HEK293 (cell line): ENCODE data around the gene CRTC3.

Experiments used
- CTCF ChIA-PET: fragments of 350-600 bp; formaldehyde crosslinking; extraction: SDS; loops from one replicate; lab custom pipeline; 2021; ENCODE audit warnings: antibody characterized with exemption; lab: Yijun Ruan, JAX
- POLR2A ChIA-PET: fragments of 300-600 bp; formaldehyde crosslinking; extraction: SDS; loops from one replicate; lab custom pipeline; 2020; ENCODE audit warnings: antibody characterized with exemption, inconsistent platforms; lab: Yijun Ruan, JAX
- H3K27ac ChIP-seq: fragments of 200-500 bp; sonication (Bioruptor generic); 2 replicates; pipeline ENCODE4 v1.5.1; 2014; ENCODE audit warnings: low read depth, low read length, control low read depth, inconsistent platforms; ENCODE audit errors: extremely low read depth
- H3K36me3 ChIP-seq, 2 experiments: fragments of 200-500 bp in 1 of 2; sonication (Bioruptor generic) in 1 of 2; 1 replicate in 1 of 2; 2 replicates in 1 of 2; pipeline ENCODE4 v1.5.1; 2014 to 2017; ENCODE audit warnings: inconsistent platforms in 2 of 2, low read length in 2 of 2; ENCODE audit not compliant: control insufficient read depth in 2 of 2, insufficient read depth in 1 of 2
- H3K4me1 ChIP-seq: fragments of 200-500 bp; sonication (Bioruptor generic); 2 replicates; pipeline ENCODE4 v1.5.1; 2014; ENCODE audit warnings: mild to moderate bottlenecking, low read length, inconsistent platforms; ENCODE audit not compliant: control insufficient read depth, insufficient read depth
- H3K4me3 ChIP-seq: 2 replicates; pipeline ENCODE4 v1.5.1; 2011; ENCODE audit warnings: low read depth, mild to moderate bottlenecking, control low read depth, low read length, moderate library complexity
- H3K9me3 ChIP-seq: fragments of 200-500 bp; sonication (Bioruptor generic); 2 replicates; pipeline ENCODE4 v1.5.1; 2014; ENCODE audit warnings: low read depth, low read length, inconsistent platforms; ENCODE audit not compliant: control insufficient read depth, insufficient read depth
- BCL11B ChIP-seq: fragments of 450-650 bp; formaldehyde crosslinking; IDR thresholded peaks from 2 replicates; pipeline ENCODE4 v1.5.1; 2016; ENCODE audit warnings: low read depth, missing biosample characterization, missing genetic modification characterization
- ELK4 ChIP-seq: IDR thresholded peaks from 2 replicates; pipeline ENCODE4 v1.6.1; 2011; ENCODE audit warnings: mild to moderate bottlenecking, low read depth, low read length, borderline replicate concordance
- PRDM6 ChIP-seq: fragments of 450-650 bp; formaldehyde crosslinking; IDR thresholded peaks from 2 replicates; pipeline ENCODE4 v1.5.1; 2017; ENCODE audit warnings: missing biosample characterization, missing genetic modification characterization
- RBAK ChIP-seq: fragments of 450-650 bp; formaldehyde crosslinking; IDR thresholded peaks from 2 replicates; pipeline ENCODE4 v1.5.1; 2016; ENCODE audit warnings: missing biosample characterization, missing genetic modification characterization
- TCF7L2 ChIP-seq: IDR thresholded peaks from 2 replicates; pipeline ENCODE4 v1.6.1; 2011; ENCODE audit warnings: low read depth, mild to moderate bottlenecking, inconsistent platforms, low read length, moderate library complexity, borderline replicate concordance
- TRIM28 ChIP-seq: IDR thresholded peaks from 2 replicates; pipeline ENCODE4 v1.6.1; 2011; ENCODE audit warnings: low read length, control low read depth, borderline replicate concordance
- ZEB2 ChIP-seq: fragments of 450-650 bp; formaldehyde crosslinking; IDR thresholded peaks from 2 replicates; pipeline ENCODE4 v1.5.1; 2016; ENCODE audit warnings: missing biosample characterization, missing genetic modification characterization
- ZFP3 ChIP-seq: fragments of 450-650 bp; formaldehyde crosslinking; IDR thresholded peaks from 2 replicates; pipeline ENCODE4 v1.5.1; 2016; ENCODE audit warnings: low read depth, missing biosample characterization, missing genetic modification characterization
- ZNF114 ChIP-seq: fragments of 450-650 bp; formaldehyde crosslinking; IDR thresholded peaks from 2 replicates; pipeline ENCODE4 v1.5.0; 2017; ENCODE audit warnings: missing biosample characterization, missing genetic modification characterization
- ZNF223 ChIP-seq: fragments of 450-650 bp; formaldehyde crosslinking; IDR thresholded peaks from 2 replicates; pipeline ENCODE4 v1.5.1; 2016; ENCODE audit warnings: missing biosample characterization, missing genetic modification characterization
- ZNF24 ChIP-seq: fragments of 450-650 bp; formaldehyde crosslinking; IDR thresholded peaks from 2 replicates; pipeline ENCODE4 v1.5.1; 2016; ENCODE audit warnings: missing biosample characterization, missing genetic modification characterization
- ZNF514 ChIP-seq: fragments of 450-650 bp; formaldehyde crosslinking; IDR thresholded peaks from 2 replicates; pipeline ENCODE4 v1.5.1; 2016; ENCODE audit warnings: missing biosample characterization, missing genetic modification characterization
- ZNF629 ChIP-seq: fragments of 450-650 bp; formaldehyde crosslinking; IDR thresholded peaks from 2 replicates; pipeline ENCODE4 v1.5.1; 2017; ENCODE audit warnings: missing biosample characterization, missing genetic modification characterization
- ZNF830 ChIP-seq: fragments of 450-650 bp; IDR thresholded peaks from 2 replicates; pipeline ENCODE4 v1.5.0; 2018; ENCODE audit warnings: missing biosample characterization, missing genetic modification characterization, low read depth, mild to moderate bottlenecking, moderate library complexity
- ZSCAN16 ChIP-seq: fragments of 450-650 bp; formaldehyde crosslinking; IDR thresholded peaks from 2 replicates; pipeline ENCODE4 v1.5.1; 2016; ENCODE audit warnings: missing biosample characterization, missing genetic modification characterization
- TF ChIP-seq, protein P1 (sequence below): fragments of 450-650 bp; IDR thresholded peaks from 2 replicates; pipeline ENCODE4 v1.5.1; 2018; ENCODE audit warnings: missing biosample characterization, missing genetic modification characterization

The CRTC3 gene

DNA sequence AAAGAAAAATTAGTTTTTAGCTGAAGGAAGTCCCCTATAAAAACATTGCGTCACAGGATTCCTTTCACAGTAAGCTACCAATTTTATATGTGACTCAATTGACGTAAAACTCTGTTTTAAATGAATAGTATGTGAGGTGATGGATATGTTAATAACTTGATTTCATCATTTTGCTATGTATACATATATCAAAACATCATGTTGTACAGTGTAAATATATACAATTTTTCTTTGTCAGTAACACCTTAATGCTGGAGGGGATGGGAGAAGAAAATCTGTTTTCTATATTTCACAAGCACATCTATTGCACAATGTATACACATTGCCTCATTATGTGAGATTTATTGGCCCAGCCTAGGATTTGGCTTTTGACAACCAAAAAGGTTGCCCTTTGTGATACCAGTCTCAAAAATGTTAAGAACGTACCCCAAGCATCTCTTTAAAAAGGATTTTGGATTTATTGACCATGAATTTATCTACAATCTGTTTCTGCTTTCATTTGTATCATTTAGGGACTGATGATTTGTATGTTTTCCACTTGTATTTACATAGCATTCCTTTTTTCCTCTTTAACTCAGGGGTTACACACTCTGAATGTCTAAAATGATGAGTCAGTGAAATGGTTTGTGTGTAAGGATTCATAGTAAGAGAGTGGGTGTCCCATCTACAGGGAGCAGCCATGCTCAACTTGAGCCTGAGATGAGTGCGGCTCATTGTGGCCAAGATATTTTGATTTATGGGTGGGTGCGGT, 62.6 kb downstream of the CRTC3 start (continued):
- TF ChIP-seq ZEB2 (tag by site-specific recombination) (peak; percentile 40; the same call in 1 of the 2 replicates), ZNF629 (peak; percentile 71; the same call in 1 of the 2 replicates), PRDM6 (tag by site-specific recombination) (peak; percentile 95), ZNF223 (no peak), TRIM28 (no peak)
- TF ChIP-seq, protein P1, sequence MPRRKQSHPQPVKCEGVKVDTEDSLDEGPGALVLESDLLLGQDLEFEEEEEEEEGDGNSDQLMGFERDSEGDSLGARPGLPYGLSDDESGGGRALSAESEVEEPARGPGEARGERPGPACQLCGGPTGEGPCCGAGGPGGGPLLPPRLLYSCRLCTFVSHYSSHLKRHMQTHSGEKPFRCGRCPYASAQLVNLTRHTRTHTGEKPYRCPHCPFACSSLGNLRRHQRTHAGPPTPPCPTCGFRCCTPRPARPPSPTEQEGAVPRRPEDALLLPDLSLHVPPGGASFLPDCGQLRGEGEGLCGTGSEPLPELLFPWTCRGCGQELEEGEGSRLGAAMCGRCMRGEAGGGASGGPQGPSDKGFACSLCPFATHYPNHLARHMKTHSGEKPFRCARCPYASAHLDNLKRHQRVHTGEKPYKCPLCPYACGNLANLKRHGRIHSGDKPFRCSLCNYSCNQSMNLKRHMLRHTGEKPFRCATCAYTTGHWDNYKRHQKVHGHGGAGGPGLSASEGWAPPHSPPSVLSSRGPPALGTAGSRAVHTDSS, result no peak

GRCh38 chr15:90593499-90594158, 63.9 kb downstream of the CRTC3 start:
- Histone ChIP-seq H3K27ac (no peak overlapping the region), H3K4me3 (no peak overlapping the region), H3K36me3 (peaks cover 0 to 5% of the 10 kb centered on the region in 2 experiments; a peak in 2 of 3 replicates), H3K4me1 (peaks cover 8% of the 10 kb centered on the region), H3K9me3 (no peaks in the 10 kb centered on the region)
- TF ChIP-seq PRDM6 (tag by site-specific recombination), result peak; percentile 23; the same call in 1 of the 2 replicates
- peak; percentile 70; the same call in 1 of the 2 replicates for TF ChIP-seq TCF7L2
- TF ChIP-seq ELK4, result no peak
- ChIA-PET POLR2A (no interaction called here), CTCF (interaction anchor here (1.8 kb wide), 1 partner anchor 10 kb away, joined by 6 read pairs; no protein-coding TSS in a partner anchor)

GRCh38 chr15:90594301-90594738, 64.6 kb downstream of the CRTC3 start:
- peaks cover 0 to 5% of the 10 kb centered on the region in 2 experiments; a peak in 2 of 3 replicates for H3K36me3 ChIP-seq
- H3K4me1 ChIP-seq, result peaks cover 8% of the 10 kb centered on the region
- TF ChIP-seq BCL11B (tag by site-specific recombination) (no peak), ZNF114 (tag by site-specific recombination) (no peak), ZNF24 (tag by site-specific recombination) (no peak), ZFP3 (tag by site-specific recombination) (no peak), RBAK (tag by site-specific recombination) (no peak), ZNF514 (tag by site-specific recombination) (no peak), ZSCAN16 (tag by site-specific recombination) (peak; percentile 79), ZNF830 (tag by site-specific recombination) (no peak), ZEB2 (tag by site-specific recombination) (no peak)
- POLR2A ChIA-PET, result no interaction called here
- H3K4me3 ChIP-seq, result no peak overlapping the region
- CTCF ChIA-PET, result no interaction called here
- H3K27ac ChIP-seq, result no peak overlapping the region
- no peaks in the 10 kb centered on the region for H3K9me3 ChIP-seq
